HL-60 (cell line): ENCODE data around the gene DEDD.

ENCODE experiments used
- DNase-seq, 2 experiments: peaks; one replicate each; pipeline ENCODE4 v3.0.0-alpha.2; 2010 to 2020; ENCODE audit warnings: low read depth in 1 of 2, low spot score in 1 of 2
- H3K27ac ChIP-seq: fragments of 250-450 bp; sonication (Bioruptor Pico); replicated peaks from 2 replicates; pipeline ENCODE4 v1.5.1; 2020; ENCODE audit warnings: mild to moderate bottlenecking, moderate library complexity
- H3K27me3 ChIP-seq: fragments of 250-450 bp; sonication (Bioruptor Pico); 2 replicates; pipeline ENCODE4 v1.5.1; 2021; ENCODE audit warnings: mild to moderate bottlenecking, moderate library complexity; ENCODE audit not compliant: insufficient read depth, poor library complexity, severe bottlenecking
- H3K4me3 ChIP-seq: replicated peaks from 2 replicates; pipeline ENCODE4 v1.5.1; 2011; ENCODE audit warnings: mild to moderate bottlenecking, control low read depth, low read length; ENCODE audit not compliant: insufficient read depth
- CTCF ChIP-seq: IDR thresholded peaks from one replicate; pipeline ENCODE4 v1.5.1; 2011; ENCODE audit warnings: low read length, control low read depth, inconsistent platforms; ENCODE audit not compliant: insufficient read depth
- GABPA ChIP-seq: IDR thresholded peaks from 2 replicates; pipeline ENCODE4 v1.6.1; 2012; ENCODE audit warnings: low read depth
- POLR2AphosphoS5 ChIP-seq: IDR thresholded peaks from 2 replicates; pipeline ENCODE4 v1.6.1; 2012; ENCODE audit warnings: low read depth
- REST ChIP-seq: IDR thresholded peaks from 2 replicates; pipeline ENCODE4 v1.6.1; 2012; ENCODE audit warnings: low read depth; ENCODE audit not compliant: insufficient replicate concordance
- SPI1 ChIP-seq: IDR thresholded peaks from 2 replicates; pipeline ENCODE4 v1.6.1; 2012; ENCODE audit warnings: low read depth, mild to moderate bottlenecking, borderline replicate concordance

The DEDD gene

GRCh38 chr1:161133220-161133740 lies 813 bp upstream of the DEDD start:
- TF ChIP-seq CTCF (no peak), POLR2AphosphoS5 (no peak), GABPA (no peak), REST (no peak), SPI1 (no peak)
- H3K27me3 ChIP-seq: no peaks in the 10 kb centered on the region
- peak overlapping the region; percentile 75 for H3K27ac ChIP-seq
- H3K4me3 ChIP-seq: peak overlapping the region; percentile 95
- no peak for DNase-seq

GRCh38 chr1:161131523-161132409 lies 701 bp downstream of the DEDD start:
- Histone ChIP-seq H3K27ac (peak overlapping the region; percentile 75), H3K27me3 (no peaks in the 10 kb centered on the region), H3K4me3 (peak overlapping the region; percentile 95)
- no peak for DNase-seq
- TF ChIP-seq SPI1 (no peak), POLR2AphosphoS5 (no peak), REST (no peak), CTCF (no peak), GABPA (no peak)

GRCh38 chr1:161130266-161130665 lies 2.2 kb downstream of the DEDD start:
- no peak overlapping the region for H3K27ac ChIP-seq
- H3K27me3 ChIP-seq: no peaks in the 10 kb centered on the region
- no peak overlapping the region for H3K4me3 ChIP-seq
- TF ChIP-seq CTCF (no peak), REST (no peak), GABPA (no peak), SPI1 (no peak), POLR2AphosphoS5 (no peak)
- DNase-seq: no peak
